ENCODE data around the gene PFKFB1.
A peak's percentile ranks its signal among the peaks of the same experiment; 100 is the strongest.

Gene PFKFB1

GRCh38 chrX:54994099-54994498 is at the start of gene PFKFB1:
Gene PFKFB1 (minus strand): TSS chrX:54994188. CDS start chrX:54994007, 181 bp downstream.
- Mint-ChIP-seq H3K27ac (no peak within 1 kb of the TSS), H3K4me1 (no peaks in the 10 kb centered on the region), H3K4me3 (no peak within 1 kb of the TSS), H3K36me3 (no peaks in the 10 kb centered on the region), H3K27me3 (no peaks in the 10 kb centered on the region), H3K9me3 (no peaks in the 10 kb centered on the region)

GRCh38 chrX:55041514-55041913 is 47.5 kb upstream of the PFKFB1 start:
- Mint-ChIP-seq H3K4me3 (no peak overlapping the region), H3K27ac (no peak overlapping the region), H3K9me3 (no peaks in the 10 kb centered on the region), H3K36me3 (no peaks in the 10 kb centered on the region), H3K27me3 (no peaks in the 10 kb centered on the region), H3K4me1 (no peaks in the 10 kb centered on the region)

GRCh38 chrX:55039471-55039870 is 45.5 kb upstream of the PFKFB1 start:
- H3K4me3 Mint-ChIP-seq, result no peak overlapping the region
- H3K27ac Mint-ChIP-seq, result no peak overlapping the region
- H3K27me3 Mint-ChIP-seq, result no peaks in the 10 kb centered on the region
- no peaks in the 10 kb centered on the region for H3K9me3 Mint-ChIP-seq
- no peaks in the 10 kb centered on the region for H3K36me3 Mint-ChIP-seq
- H3K4me1 Mint-ChIP-seq, result no peaks in the 10 kb centered on the region

- H3K4me3 Mint-ChIP-seq, result no peak overlapping the region
- H3K4me1 Mint-ChIP-seq, result no peaks in the 10 kb centered on the region
- H3K36me3 Mint-ChIP-seq, result peaks cover 3% of the 10 kb centered on the region
- H3K27me3 Mint-ChIP-seq, result no peaks in the 10 kb centered on the region
- no peak overlapping the region for H3K27ac Mint-ChIP-seq
- H3K9me3 Mint-ChIP-seq, result no peaks in the 10 kb centered on the region
Measured at GRCh38 chrX:55033429-55033828, 39.4 kb upstream of the PFKFB1 start.

GRCh38 chrX:55030271-55031205 is 36.5 kb upstream of the PFKFB1 start, which contains the start of gene ALAS2:
Gene ALAS2 (minus strand): TSS chrX:55030977. CDS start chrX:55026000, 4,977 bp downstream.
- Mint-ChIP-seq H3K27ac (peak within 1 kb of the TSS; percentile 18), H3K4me1 (peaks cover 10% of the 10 kb centered on the region), H3K9me3 (no peaks in the 10 kb centered on the region), H3K36me3 (peaks cover 3% of the 10 kb centered on the region), H3K4me3 (no peak within 1 kb of the TSS), H3K27me3 (no peaks in the 10 kb centered on the region)

GRCh38 chrX:55029291-55029690 is 35.3 kb upstream of the PFKFB1 start:
- Mint-ChIP-seq H3K4me3 (no peak overlapping the region), H3K4me1 (peaks cover 10% of the 10 kb centered on the region), H3K27me3 (no peaks in the 10 kb centered on the region), H3K9me3 (no peaks in the 10 kb centered on the region), H3K27ac (no peak overlapping the region), H3K36me3 (peaks cover 3% of the 10 kb centered on the region)

GRCh38 chrX:55028611-55029010 is 34.6 kb upstream of the PFKFB1 start:
- H3K4me3 Mint-ChIP-seq, result no peak overlapping the region
- H3K4me1 Mint-ChIP-seq, result peaks cover 10% of the 10 kb centered on the region
- no peaks in the 10 kb centered on the region for H3K27me3 Mint-ChIP-seq
- peaks cover 3% of the 10 kb centered on the region for H3K36me3 Mint-ChIP-seq
- H3K9me3 Mint-ChIP-seq, result no peaks in the 10 kb centered on the region
- H3K27ac Mint-ChIP-seq, result no peak overlapping the region

- peaks cover 3% of the 10 kb centered on the region for H3K36me3 Mint-ChIP-seq
- no peaks in the 10 kb centered on the region for H3K27me3 Mint-ChIP-seq
- H3K9me3 Mint-ChIP-seq, result no peaks in the 10 kb centered on the region
- H3K27ac Mint-ChIP-seq, result no peak overlapping the region
- H3K4me3 Mint-ChIP-seq, result no peak overlapping the region
- peaks cover 10% of the 10 kb centered on the region for H3K4me1 Mint-ChIP-seq
Measured at GRCh38 chrX:55028040-55028439, 34.1 kb upstream of the PFKFB1 start.

- H3K4me3 Mint-ChIP-seq, result no peak overlapping the region
- H3K9me3 Mint-ChIP-seq, result no peaks in the 10 kb centered on the region
- peaks cover 3% of the 10 kb centered on the region for H3K36me3 Mint-ChIP-seq
- H3K27me3 Mint-ChIP-seq, result no peaks in the 10 kb centered on the region
- no peak overlapping the region for H3K27ac Mint-ChIP-seq
- peaks cover 10% of the 10 kb centered on the region for H3K4me1 Mint-ChIP-seq
Measured at GRCh38 chrX:55026840-55027239, 32.9 kb upstream of the PFKFB1 start.

GRCh38 chrX:55026143-55026542 is 32.2 kb upstream of the PFKFB1 start:
- Mint-ChIP-seq H3K27ac (no peak overlapping the region), H3K27me3 (no peaks in the 10 kb centered on the region), H3K4me3 (no peak overlapping the region), H3K4me1 (peaks cover 10% of the 10 kb centered on the region), H3K9me3 (no peaks in the 10 kb centered on the region), H3K36me3 (peaks cover 6% of the 10 kb centered on the region)

- H3K27ac Mint-ChIP-seq, result no peak overlapping the region
- no peaks in the 10 kb centered on the region for H3K4me1 Mint-ChIP-seq
- H3K9me3 Mint-ChIP-seq, result no peaks in the 10 kb centered on the region
- H3K4me3 Mint-ChIP-seq, result no peak overlapping the region
- H3K27me3 Mint-ChIP-seq, result no peaks in the 10 kb centered on the region
- no peaks in the 10 kb centered on the region for H3K36me3 Mint-ChIP-seq
Measured at GRCh38 chrX:55014897-55015299, 20.9 kb upstream of the PFKFB1 start.

GRCh38 chrX:55011294-55011693 is 17.3 kb upstream of the PFKFB1 start:
- Mint-ChIP-seq H3K9me3 (no peaks in the 10 kb centered on the region), H3K4me3 (no peak overlapping the region), H3K4me1 (peaks cover 4% of the 10 kb centered on the region), H3K27ac (no peak overlapping the region), H3K36me3 (peaks cover 2% of the 10 kb centered on the region), H3K27me3 (no peaks in the 10 kb centered on the region)

GRCh38 chrX:55008571-55009358 is 14.8 kb upstream of the PFKFB1 start:
- Mint-ChIP-seq H3K36me3 (peaks cover 11% of the 10 kb centered on the region), H3K4me1 (peaks cover 15% of the 10 kb centered on the region), H3K4me3 (no peak overlapping the region), H3K27me3 (no peaks in the 10 kb centered on the region), H3K9me3 (no peaks in the 10 kb centered on the region), H3K27ac (no peak overlapping the region)

GRCh38 chrX:55007656-55008055 is 13.7 kb upstream of the PFKFB1 start:
- no peaks in the 10 kb centered on the region for H3K27me3 Mint-ChIP-seq
- H3K27ac Mint-ChIP-seq, result no peak overlapping the region
- no peak overlapping the region for H3K4me3 Mint-ChIP-seq
- H3K4me1 Mint-ChIP-seq, result peaks cover 24% of the 10 kb centered on the region
- H3K9me3 Mint-ChIP-seq, result no peaks in the 10 kb centered on the region
- H3K36me3 Mint-ChIP-seq, result peaks cover 14% of the 10 kb centered on the region

GRCh38 chrX:55006827-55007621 is 13.0 kb upstream of the PFKFB1 start:
- Mint-ChIP-seq H3K27ac (no peak overlapping the region), H3K9me3 (no peaks in the 10 kb centered on the region), H3K4me3 (no peak overlapping the region), H3K27me3 (no peaks in the 10 kb centered on the region), H3K4me1 (peaks cover 30% of the 10 kb centered on the region), H3K36me3 (peaks cover 14% of the 10 kb centered on the region)
